ENCODE measurements around the gene KIRREL3.

KIRREL3 gene

DNA sequence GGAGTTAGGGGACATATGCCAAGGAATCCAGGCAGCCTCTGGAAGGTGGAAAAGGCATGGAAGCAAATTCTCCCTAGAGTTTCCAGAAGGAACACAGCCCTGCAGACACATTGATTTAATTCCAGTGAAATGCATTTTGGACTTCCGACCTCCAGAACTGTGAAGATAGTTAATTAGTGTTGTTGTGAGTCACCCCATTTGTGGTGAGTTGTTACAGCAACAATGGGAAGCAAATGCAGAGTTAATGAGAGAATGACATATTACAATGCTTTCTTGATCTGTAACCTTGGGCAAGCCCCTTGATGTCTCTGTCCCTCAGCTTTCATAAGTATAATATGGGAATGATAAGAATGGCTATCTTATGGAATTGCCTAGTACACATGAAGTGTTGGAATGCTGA lies 178.7 kb downstream of the KIRREL3 start:
- FAIRE-seq = no peak

DNA sequence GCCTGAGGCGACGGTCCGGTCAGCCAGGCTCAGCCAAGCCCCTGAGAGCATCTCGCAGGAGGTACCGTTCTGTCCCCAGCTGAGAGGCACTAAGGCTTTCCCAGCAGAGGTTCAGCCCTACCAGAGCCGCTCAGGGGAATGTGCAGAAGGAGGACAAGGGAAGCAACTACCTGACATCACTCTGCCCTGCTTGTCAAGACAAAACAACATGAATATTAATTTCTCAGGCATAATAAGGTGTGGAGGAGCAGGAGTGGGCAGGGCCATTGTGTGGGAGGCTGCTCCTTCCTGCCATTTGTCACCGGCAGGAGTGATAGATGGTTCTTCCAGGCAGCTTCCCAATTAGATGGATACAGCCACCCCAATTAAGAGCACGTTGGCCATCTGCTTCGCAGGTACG lies 181.4 kb downstream of the KIRREL3 start:
- FAIRE-seq = no peak

DNA sequence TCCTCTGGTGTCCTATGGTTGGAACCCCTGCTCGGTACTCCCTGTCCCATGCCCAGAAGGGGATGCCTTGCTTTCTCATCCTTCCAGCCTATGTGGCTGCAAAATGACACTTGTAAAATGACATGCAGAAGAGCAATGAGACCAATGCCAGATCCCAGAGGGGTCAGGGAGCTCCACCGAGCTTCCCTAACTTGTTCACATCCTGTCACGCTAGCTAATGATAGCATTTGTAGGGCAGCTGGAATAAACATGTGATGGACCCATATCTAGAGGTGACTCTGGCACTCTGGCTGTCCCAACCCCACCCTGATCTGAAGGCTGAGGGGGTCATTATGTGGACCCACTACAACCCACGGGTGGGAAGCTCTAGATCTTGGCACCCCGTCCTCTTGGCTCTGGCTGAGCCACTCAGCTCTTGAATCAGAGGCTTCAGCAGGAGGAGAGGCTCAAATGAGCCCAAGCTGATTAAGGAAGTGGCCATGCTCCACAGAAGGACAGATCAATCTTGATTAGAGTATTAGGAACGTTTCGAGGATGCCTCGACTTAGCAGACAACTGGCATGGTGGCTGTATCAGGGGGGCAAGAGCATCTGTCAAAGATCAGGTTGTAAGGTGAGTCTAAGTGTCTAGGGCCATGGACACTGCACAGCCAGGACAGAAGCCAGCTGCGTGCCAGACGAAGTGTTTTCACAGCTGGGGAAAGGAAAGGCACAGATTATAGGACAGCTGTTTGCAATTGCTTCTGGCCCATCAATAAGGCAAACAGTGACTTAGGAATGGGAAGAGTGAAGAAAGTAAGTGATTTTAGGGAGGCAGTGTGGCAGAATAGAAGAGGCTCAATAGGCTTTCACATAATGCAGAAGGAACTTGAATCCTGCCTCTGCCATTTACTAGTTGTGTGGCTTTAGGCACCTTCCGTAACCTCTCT lies 182.8 kb downstream of the KIRREL3 start:
- FAIRE-seq = no peak

DNA sequence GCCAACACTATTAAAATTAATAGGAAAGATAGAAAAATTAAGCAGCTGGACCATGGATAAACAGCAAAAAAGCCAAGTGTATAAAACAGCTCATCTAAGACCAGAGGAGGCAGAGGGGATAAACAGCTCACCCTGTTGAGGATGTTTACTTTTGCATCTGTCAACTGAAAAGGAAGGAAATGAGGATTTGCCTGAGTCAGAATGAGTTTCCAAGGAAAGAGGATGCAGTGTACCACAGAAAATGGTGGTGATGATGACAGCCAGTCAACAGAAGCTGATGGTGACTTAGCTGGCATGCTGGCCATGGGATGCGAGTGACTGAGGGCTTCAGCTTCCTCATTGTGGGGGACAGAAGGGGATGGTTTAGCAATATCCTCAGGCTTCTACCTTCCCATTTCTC lies 183.5 kb downstream of the KIRREL3 start:
- FAIRE-seq = no peak

DNA sequence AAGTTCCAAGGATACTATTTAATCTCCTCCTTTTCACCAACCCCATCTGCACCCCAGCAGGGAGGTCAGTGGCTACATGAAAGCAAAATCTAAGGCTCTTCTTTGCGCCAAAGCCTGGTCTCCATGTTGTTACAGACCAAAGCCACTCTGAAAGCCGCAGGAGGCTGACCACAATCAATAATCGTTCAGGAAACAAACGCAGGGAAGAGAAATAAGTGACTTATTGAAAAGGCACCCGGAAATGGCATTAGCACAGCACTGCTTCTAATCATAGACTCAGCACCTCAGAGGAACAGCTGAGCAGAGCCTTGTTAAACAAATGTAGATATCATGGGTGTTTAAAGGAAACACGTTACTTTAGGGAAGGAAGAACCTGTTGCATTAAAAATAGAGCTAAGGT lies 183.9 kb downstream of the KIRREL3 start:
- FAIRE-seq = no peak

DNA sequence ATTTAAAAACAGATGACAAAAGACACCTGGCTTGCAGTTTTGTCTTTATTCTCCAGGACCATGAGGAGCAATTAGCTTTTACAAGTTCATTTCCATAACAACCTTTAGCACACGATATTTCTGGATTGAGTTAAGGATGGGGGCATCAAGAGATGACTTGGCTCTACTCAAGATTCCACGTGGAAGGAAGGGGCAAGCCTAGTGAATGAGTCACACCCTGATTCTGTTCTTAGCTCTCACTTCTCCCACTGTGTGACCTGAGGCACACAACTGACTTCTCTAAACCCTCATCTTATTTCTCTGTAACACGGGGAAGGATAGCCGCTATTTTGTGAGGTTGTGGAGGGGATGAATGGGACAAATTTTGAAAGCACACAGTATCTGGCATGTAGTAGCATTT lies 185.5 kb downstream of the KIRREL3 start:
- FAIRE-seq = no peak

DNA sequence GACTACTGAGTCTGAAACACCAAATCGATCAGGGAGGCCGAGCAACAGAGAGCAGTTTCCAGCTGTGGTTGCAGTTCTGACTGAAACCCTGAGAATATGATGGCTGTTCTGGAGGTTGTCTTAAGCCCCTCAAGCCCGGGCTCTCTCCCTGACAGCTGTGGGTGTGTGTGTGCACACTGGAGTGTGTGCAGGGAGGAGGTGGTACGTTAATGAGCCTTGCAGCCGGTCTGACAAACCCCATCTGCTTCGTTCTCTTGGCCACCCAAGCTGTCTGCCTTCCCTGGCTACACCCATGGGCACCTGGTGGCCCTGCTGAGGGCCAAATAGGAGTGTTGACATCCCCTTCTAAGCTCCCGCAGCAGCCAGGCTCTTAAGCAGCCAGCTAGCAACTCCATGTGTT lies 189.8 kb downstream of the KIRREL3 start:
- no peak for FAIRE-seq

DNA sequence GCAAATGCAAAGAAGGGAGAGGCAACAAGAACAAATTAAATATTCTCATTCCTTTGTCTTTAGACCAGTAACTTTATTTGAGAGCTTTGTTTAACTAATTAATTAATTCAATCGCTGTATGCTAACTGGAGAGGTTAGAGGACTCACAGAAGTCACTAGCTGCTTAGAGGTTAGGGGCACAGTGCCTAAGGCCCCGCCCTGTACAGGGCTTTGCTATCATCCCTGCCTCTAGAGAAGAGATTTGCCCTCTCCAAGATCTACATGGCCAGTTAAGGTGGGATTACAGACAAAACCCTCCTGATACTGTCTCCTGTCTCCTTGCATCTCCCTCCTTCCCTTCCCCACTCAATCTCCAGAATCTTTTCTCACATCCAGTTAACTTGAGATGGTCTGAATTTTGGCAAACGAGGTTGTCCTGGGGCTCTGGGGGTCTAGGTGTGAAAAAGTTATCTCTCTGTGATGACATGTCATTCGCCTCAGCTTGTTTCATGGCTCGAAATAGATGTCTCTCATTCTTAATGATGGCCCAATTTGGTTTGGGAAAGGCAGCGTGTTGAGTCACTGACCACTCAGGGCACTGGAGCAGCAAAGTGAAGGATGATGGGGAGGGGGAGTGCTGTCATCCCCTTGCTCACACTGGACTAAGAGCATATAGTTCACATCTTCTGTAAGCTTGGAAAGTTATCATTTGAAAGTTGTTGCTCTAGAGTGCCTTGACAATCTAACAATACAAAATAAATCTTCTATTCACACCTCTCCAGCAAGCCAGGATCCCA lies 190.9 kb downstream of the KIRREL3 start:
- FAIRE-seq = no peak

DNA sequence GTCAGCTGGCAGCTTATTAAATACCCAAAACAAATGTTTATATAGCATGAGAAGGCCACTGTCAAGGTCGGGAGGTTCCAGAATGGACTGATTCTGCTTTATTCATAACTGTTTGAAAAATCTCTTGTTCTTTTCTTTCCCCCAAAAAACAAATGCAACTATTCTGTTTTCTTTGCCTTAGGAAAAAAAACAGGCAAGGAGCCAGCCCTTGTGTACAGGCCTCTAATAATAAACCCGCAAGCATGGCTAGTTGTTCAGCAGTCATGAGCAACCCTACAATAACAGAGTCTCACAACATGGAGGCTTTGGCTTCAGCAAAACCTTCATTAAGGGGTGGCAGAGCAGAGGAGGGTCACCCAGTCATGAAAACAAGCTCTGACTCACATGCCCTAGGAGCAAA lies 191.7 kb downstream of the KIRREL3 start:
- no peak for FAIRE-seq

DNA sequence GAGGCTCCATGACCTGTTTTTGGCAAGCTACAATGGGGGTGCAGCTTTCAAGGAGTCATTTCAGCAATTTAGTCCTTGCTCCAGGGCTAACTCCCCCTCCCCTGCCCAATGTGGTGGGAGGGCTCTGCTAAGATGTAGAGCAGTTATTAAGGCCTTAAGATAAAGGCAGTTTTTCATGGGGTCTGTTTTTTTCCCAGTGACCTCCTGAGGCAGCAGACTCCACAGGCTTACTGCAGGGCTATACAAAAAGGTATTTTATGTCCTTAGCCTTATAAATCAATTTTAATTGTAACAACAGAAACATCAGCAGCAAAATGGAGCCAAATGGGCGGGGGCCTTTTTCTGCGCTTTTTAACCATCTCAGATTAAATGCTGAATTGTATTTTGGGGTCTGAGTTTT lies 192.3 kb downstream of the KIRREL3 start:
- FAIRE-seq = no peak

DNA sequence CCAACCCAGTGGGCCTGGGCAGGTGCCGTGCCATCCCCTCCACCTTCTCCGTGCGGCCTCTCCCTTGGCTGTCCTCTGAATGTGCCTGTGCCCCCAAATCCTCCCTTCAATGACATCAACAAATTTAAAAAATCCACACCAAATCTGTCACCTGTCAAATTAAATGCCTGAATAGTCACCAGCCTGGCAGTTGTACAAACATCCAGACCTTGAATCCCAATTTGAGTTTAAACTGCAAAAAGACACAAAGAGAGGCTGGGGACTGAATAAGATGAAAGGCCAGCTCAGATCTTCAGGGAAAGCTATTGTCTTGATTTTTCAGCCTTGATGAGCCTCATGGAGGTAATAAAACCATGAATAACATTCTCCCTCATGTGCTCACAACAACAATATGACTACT lies 194.7 kb downstream of the KIRREL3 start:
- FAIRE-seq = no peak

DNA sequence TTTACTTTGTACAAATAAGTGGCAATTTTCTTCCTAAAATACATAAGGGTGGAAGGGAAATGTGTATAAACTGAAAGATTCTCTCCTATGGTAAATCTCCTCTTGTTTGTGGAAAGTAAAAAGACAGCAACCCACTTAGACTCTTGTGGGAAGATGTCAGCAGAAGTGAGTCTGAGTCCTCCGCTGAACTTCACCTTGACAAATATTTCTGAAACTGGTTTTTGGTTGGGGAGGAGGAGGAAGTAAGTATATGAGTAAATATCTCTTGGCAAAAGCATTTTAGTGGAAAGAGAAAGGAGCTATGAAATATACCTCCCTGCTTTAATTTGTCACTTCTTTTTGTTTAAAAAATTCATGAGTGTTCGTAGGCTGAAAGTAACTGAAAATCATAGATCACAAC lies 196.2 kb downstream of the KIRREL3 start:
- FAIRE-seq = no peak

DNA sequence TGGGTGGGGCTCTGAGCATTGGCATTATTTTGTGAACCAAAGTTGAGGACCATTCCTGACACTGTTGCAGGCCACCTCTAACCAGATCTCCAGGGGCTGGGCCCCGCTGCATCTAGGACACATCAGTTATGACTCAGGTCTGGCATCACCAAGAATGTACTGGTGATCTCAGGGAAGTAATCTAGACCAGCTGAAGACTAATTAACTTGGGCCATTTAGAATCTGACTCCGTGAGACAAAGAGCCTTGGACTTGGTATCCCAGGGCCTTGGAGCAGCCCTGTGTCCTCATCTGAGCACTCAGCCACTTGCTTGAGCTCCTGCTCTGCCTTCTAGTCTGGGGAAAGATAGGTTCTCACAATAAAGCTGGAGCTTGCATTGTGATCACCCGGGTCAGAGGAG lies 200.6 kb downstream of the KIRREL3 start:
- no peak for FAIRE-seq

DNA sequence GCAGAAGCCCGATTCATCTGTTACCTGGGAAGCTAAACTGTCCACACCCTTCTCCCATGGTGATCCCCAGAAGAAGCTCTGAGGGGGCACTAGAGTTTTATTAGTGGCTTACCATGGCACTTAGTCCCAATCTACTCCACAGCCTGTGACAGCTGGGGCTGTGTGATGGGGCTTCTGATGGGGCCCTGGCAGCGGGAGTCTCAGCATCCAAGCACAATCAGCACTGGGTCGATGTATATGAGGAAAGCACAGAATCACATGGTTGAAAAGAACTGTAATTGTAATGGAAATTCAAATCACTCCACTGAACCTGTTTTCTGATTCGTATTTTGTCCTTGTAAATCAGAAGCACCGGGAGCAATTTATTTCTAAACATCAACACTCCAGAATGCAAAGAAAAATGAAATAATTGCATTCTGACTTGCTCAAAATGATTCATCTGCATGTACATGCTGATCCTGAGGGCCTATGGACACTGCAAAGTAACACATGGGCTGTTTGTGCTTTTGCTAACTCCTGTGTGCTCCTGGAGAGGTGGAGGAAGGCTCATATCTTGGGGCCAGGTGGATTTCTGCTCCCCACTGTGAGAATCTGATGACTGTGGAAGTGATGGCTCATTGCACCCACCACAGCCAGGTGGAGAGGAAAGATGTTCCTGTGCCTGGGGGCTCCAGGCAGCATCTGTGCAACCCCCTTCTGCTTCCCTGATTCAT lies 203.0 kb downstream of the KIRREL3 start:
- no peak for FAIRE-seq

DNA sequence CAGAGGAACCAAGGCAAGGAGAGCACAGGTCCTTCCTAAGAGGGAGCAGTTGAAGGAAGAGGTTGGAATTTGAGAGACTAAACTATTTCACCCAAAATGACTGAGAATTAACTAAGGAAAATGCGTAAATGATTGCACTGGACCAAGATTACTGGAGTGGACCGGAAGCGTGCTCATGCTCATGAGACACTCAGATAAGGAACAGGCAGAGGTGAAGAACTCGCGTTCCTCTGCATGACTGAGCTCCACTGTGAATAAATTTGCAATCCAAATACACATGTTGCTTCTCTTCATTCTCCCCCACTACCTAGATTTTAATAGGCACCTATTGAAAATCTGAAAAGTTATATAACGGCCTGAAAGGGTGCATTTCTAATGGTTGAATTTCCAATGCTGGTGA lies 207.0 kb downstream of the KIRREL3 start:
- no peak for FAIRE-seq

DNA sequence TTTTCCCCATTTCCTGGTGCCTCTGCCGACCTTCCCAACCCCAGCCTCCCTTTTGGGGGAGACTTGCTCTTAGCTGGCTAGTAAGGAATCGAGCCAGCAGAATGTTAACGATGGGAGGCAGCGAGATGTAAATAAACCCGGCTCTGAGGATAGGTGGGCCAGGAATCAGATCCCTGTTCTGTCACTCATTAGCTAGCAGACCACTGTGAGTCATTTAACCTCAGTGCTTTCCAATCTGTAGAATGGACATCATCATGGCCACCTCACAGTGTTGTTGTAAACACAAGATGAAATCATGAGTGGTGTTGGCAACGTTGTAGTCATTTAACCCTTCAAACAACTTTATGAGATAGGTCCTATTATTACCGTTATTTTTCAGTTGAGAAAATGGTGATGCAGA lies 208.6 kb downstream of the KIRREL3 start:
- FAIRE-seq = no peak

DNA sequence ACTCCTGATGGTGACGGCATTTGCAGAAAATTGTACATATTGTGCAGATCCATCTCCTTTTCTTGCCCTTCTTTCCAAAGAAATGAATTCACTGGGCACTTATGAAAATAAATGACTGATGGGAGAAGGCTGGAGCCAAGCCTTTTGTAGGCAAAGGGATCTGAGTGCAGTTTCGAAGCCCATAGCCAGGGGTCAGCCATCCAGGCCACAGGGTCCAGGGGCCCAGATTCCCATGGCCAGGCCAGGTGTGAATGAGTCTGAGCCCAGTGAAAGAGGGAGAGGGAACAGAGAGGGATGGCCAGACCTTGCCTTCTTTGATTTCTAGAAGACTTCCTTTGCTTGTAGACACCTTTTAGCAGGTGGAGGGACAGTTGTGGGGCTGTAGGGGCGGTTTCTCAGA lies 209.1 kb downstream of the KIRREL3 start:
- FAIRE-seq = no peak

DNA sequence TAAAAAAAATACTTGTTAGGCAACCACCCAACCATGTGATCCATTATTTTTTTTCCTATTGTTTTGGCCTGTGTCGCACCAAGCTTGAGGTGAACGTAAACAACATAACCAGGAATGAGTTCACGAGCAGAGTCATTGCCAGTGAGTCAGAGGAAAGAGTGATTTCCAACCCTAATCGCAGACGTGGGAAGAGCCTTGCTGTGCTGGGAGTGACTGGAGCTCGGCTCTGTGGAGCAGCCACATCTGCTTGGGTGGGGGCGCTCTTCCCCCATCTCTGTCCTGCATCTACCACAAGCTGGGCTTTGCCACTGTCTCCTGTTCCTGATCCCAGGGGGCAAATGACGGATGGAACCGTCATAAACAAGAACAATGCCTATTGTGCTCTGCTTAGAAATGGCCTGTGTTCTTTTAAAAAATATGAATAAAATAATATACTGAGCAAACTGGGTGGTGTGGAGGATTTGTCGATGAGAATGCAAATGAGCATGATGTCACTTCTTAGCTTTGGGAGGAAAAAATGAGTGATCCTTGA lies 210.0 kb downstream of the KIRREL3 start:
- no peak for FAIRE-seq

DNA sequence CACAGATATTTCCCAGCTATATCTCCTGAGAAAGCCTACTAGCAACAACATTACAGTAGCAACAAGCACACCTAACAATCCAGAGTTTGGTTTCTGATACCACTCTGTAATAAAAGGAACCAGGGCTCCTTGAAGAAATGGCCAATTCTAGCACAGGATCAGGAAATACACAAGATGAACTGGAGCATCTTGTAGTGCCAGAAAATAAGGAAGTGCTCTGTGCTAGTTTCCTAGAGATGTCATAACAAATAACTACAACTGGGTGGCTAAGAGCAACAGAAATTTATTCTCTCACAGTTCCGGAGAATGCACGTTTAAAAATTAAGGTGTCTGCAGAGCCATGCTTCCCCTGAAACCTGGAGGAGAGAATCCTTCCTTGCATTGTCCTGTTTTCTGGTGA lies 217.8 kb downstream of the KIRREL3 start:
- no peak for FAIRE-seq

DNA sequence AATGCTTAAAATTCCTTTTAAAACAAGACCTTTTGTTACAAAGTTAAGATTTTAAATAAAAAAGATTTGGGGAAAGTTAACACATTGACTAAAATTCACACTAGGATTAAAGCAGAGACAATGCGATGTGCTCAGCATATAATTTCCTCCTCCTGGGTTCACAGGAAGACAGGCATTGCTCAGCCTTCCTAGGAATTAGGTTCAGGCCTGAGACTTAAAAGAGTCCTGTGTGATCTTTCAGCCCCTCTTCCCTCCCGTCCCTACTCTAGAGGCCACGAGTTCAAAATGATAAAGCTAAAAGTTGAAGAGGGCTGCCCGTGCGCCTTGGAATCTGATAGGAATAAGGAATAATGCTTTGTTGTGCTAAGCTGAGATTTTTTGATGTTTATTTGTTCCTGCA lies 218.6 kb downstream of the KIRREL3 start:
- FAIRE-seq = no peak

DNA sequence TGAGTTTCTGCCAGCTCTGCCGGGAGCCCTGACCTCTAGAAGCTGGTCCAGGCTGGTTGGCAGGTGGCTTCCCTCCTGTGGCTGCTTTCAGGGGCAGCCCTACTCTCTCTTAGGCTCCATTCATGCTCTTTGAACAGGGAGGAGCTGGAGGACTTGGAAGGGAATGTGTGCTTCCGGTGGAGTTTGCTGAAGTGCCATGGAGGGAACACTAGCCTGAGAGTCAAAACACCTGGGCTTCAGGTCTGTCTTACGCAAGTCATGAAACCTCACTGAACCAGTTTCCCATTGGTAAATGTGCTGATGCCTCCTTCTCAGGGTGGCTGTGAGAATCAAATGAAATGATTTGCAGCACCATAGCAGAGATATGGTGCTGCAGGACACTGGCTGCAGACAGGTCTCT lies 224.5 kb downstream of the KIRREL3 start:
- FAIRE-seq = no peak

DNA sequence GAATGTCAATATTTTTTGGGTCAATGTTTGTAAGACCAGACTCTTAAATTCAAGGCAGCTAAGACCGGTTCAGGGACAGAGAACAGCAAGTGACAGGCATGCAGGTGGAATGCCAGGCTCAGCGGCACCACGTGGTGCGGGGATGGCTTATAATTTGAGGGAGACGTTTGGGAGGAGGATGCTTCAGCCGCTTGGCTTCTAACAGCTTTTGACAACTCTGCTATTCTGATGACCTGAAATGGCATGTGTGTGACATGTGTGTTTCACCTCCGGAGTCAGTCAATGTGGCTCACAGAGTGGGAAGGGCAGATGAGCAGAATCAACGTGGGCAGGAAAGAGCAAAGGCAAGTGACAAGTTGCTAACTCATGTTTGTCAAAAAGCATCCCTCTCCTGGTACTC lies 228.3 kb downstream of the KIRREL3 start:
- no peak for FAIRE-seq

DNA sequence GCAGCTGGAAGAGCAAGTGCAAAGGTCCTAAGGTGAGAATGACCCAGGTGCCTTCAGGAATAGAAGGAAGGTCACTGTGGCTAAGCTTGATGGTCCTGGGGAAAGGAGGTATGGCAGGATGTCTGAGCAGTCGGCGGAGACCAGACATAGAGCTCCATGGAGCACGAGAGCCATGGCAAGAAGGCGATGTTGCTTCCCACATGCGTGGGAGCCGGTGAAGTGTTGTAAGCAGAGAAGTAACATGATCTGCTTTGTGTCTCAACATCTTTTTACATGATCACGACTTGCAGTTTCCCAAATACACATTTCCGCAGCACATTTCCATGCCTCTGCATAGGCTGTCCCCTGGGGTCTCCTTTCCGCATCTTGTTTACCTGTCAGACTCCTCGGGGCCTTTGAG lies 231.9 kb downstream of the KIRREL3 start:
- no peak for FAIRE-seq
